ENCODE results near the gene NDUFC2. TPM values are rescaled to one million over a fixed set of nuclear protein-coding genes. Genes with fewer than 3 reads are reported as not detected.

NDUFC2 gene
- total and polyA plus RNA-seq, 2 donors (not counting 1 experiment from before 2014, with no cell fraction given): 49.0 to 65.0 TPM

- H3K9me3 ChIP-seq (ENCODE audit: control extremely low read depth in 1 of 3, control insufficient read depth in 2 of 3, insufficient read depth in 1 of 3, low read length in 2 of 3): peaks cover 0 to 9% (median 0%) of the 10 kb centered on the region in 3 donors
- Mint-ChIP-seq H3K9me3 (ENCODE audit: insufficient read depth) (no peaks in the 10 kb centered on the region), H3K27ac (no peak overlapping the region), H3K4me3 (no peak overlapping the region), H3K27me3 (peaks cover 28% of the 10 kb centered on the region), H3K4me1 (peaks cover 2% of the 10 kb centered on the region)
- no peak for ATAC-seq (ENCODE audit: low read depth)
- H2AFZ ChIP-seq (ENCODE audit: insufficient read depth, low read depth, low read length, poor library complexity, severe bottlenecking): no peak overlapping the region
- peaks cover 3 to 7% of the 10 kb centered on the region in 2 donors for H3K4me1 ChIP-seq (ENCODE audit: control insufficient read depth in 2 of 2, insufficient read depth in 2 of 2, low read length in 2 of 2)
- TF ChIP-seq, protein P1, sequence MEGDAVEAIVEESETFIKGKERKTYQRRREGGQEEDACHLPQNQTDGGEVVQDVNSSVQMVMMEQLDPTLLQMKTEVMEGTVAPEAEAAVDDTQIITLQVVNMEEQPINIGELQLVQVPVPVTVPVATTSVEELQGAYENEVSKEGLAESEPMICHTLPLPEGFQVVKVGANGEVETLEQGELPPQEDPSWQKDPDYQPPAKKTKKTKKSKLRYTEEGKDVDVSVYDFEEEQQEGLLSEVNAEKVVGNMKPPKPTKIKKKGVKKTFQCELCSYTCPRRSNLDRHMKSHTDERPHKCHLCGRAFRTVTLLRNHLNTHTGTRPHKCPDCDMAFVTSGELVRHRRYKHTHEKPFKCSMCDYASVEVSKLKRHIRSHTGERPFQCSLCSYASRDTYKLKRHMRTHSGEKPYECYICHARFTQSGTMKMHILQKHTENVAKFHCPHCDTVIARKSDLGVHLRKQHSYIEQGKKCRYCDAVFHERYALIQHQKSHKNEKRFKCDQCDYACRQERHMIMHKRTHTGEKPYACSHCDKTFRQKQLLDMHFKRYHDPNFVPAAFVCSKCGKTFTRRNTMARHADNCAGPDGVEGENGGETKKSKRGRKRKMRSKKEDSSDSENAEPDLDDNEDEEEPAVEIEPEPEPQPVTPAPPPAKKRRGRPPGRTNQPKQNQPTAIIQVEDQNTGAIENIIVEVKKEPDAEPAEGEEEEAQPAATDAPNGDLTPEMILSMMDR (IDR thresholded peaks at IDR 0.05): no peak
- TF ChIP-seq EZH2 (IDR thresholded peaks at IDR 0.05; ENCODE audit: borderline replicate concordance, insufficient read depth, low read depth, low read length, poor library complexity, severe bottlenecking): no peak
- ChIA-PET POLR2A (no interaction called here), CTCF (interaction anchor here (1.4 kb wide), 1 partner anchor 22 kb away, joined by 3 read pairs; no protein-coding TSS in a partner anchor)
- H3K36me3 ChIP-seq (replicated peaks in 1 of 2; ENCODE audit: control extremely low read depth in 1 of 2, control insufficient read depth in 1 of 2, extremely low read depth in 1 of 2, insufficient read depth in 2 of 2, low read length in 1 of 2): no peaks in the 10 kb centered on the region
- no peak overlapping the region for H3K4me3 ChIP-seq (ENCODE audit: control extremely low read depth in 1 of 5, extremely low read depth in 1 of 5, insufficient read depth in 1 of 5, low read depth in 2 of 5, low read length in 4 of 5)
- H4K20me1 ChIP-seq (ENCODE audit: control insufficient read depth, insufficient read depth, low read length, poor library complexity, severe bottlenecking): no peaks in the 10 kb centered on the region
- H3K27ac ChIP-seq (ENCODE audit: low read length in 2 of 2): no peak overlapping the region
- intact Hi-C loops (cut with micrococcal nuclease): no loop called here
- H3K9ac ChIP-seq (ENCODE audit: low read length): no peak overlapping the region
- H3K27me3 ChIP-seq (replicated peaks in 1 of 4; ENCODE audit: control extremely low read depth in 1 of 4, control insufficient read depth in 3 of 4, insufficient read depth in 4 of 4, low read length in 3 of 4): peaks cover 0 to 20% (median 5%) of the 10 kb centered on the region in 4 experiments
- no peak for DNase-seq
- H3K4me2 ChIP-seq (replicated peaks; ENCODE audit: low read depth, low read length, poor library complexity, severe bottlenecking): no peak overlapping the region
- 91% methylated on average over 6 of the region's 6 CpGs for WGBS (ENCODE audit: insufficient coverage)
- H3K79me2 ChIP-seq (ENCODE audit: control insufficient read depth, insufficient read depth, low read length): no peaks in the 10 kb centered on the region
Observed at GRCh38 chr11:78021611-78022010, 58.1 kb downstream of the NDUFC2 start.

DNA sequence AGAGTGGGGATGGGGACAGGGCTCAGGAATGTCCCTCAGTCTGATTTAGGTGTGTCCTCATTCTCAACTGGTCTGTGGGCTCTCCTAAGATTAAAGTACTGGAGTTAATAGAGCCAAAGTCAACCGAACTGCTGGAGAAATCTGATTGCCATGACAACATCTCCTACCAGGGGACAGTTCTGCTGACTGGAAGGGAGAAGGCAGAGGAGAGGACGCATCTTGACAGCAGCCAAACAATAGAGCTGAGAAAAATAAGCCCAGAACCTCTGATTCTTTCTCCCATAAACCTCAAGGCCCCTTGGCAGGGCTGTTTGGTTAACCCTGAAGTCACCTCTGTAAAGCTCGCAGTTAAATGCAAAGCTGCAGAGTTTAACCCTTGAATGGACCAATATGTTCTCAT is 59.4 kb downstream of the NDUFC2 start:
- H3K4me2 ChIP-seq (replicated peaks; ENCODE audit: low read depth, low read length, poor library complexity, severe bottlenecking): no peak overlapping the region
- peaks cover 0 to 9% (median 0%) of the 10 kb centered on the region in 3 donors for H3K9me3 ChIP-seq (ENCODE audit: control extremely low read depth in 1 of 3, control insufficient read depth in 2 of 3, insufficient read depth in 1 of 3, low read length in 2 of 3)
- H2AFZ ChIP-seq (ENCODE audit: insufficient read depth, low read depth, low read length, poor library complexity, severe bottlenecking): no peak overlapping the region
- Mint-ChIP-seq H3K27ac (no peak overlapping the region), H3K4me3 (no peak overlapping the region), H3K9me3 (ENCODE audit: insufficient read depth) (no peaks in the 10 kb centered on the region), H3K4me1 (peaks cover 2% of the 10 kb centered on the region), H3K27me3 (peaks cover 28% of the 10 kb centered on the region)
- CTCF ChIA-PET: interaction anchor here (1.4 kb wide), 1 partner anchor 21 kb away, joined by 3 read pairs; no protein-coding TSS in a partner anchor
- no peak overlapping the region for H3K27ac ChIP-seq (ENCODE audit: low read length in 2 of 2)
- peaks cover 3 to 7% of the 10 kb centered on the region in 2 donors for H3K4me1 ChIP-seq (ENCODE audit: control insufficient read depth in 2 of 2, insufficient read depth in 2 of 2, low read length in 2 of 2)
- peaks cover 0 to 20% (median 5%) of the 10 kb centered on the region in 4 experiments for H3K27me3 ChIP-seq (replicated peaks in 1 of 4; ENCODE audit: control extremely low read depth in 1 of 4, control insufficient read depth in 3 of 4, insufficient read depth in 4 of 4, low read length in 3 of 4)
- no peak overlapping the region for H3K9ac ChIP-seq (ENCODE audit: low read length)
- H3K4me3 ChIP-seq (ENCODE audit: control extremely low read depth in 1 of 5, extremely low read depth in 1 of 5, insufficient read depth in 1 of 5, low read depth in 2 of 5, low read length in 4 of 5): no peak overlapping the region
- POLR2A ChIA-PET: no interaction called here
- ATAC-seq (ENCODE audit: low read depth): no peak
- no peaks in the 10 kb centered on the region for H3K36me3 ChIP-seq (replicated peaks in 1 of 2; ENCODE audit: control extremely low read depth in 1 of 2, control insufficient read depth in 1 of 2, extremely low read depth in 1 of 2, insufficient read depth in 2 of 2, low read length in 1 of 2)
- no peaks in the 10 kb centered on the region for H3K79me2 ChIP-seq (ENCODE audit: control insufficient read depth, insufficient read depth, low read length)
- 80% methylated on average over 1 of the region's 3 CpGs for WGBS (ENCODE audit: insufficient coverage)
- TF ChIP-seq EZH2 (IDR thresholded peaks at IDR 0.05; ENCODE audit: borderline replicate concordance, insufficient read depth, low read depth, low read length, poor library complexity, severe bottlenecking): no peak
- TF ChIP-seq, protein P1 (IDR thresholded peaks at IDR 0.05): no peak
- intact Hi-C loops (cut with micrococcal nuclease): no loop called here
- no peak for DNase-seq
- no peaks in the 10 kb centered on the region for H4K20me1 ChIP-seq (ENCODE audit: control insufficient read depth, insufficient read depth, low read length, poor library complexity, severe bottlenecking)

All from B cell (primary cell).